ENCODE results near the gene MORN5. TPM values are rescaled to one million over a fixed set of nuclear protein-coding genes. Genes with fewer than 3 reads are reported as not detected.

MORN5 gene
- total and polyA plus RNA-seq, 10 of the 15 experiments (the other 5 are each of a cell fraction or from before 2014, with no cell fraction given) = not detected

- FAIRE-seq (no peak), DNase-seq (ENCODE audit: low read depth, low spot score) (no peak), ATAC-seq (no peak)
- no peaks in the 10 kb centered on the region for H3K27me3 ChIP-seq (replicated peaks in 1 of 2; ENCODE audit: control insufficient read depth in 2 of 2, insufficient read depth in 2 of 2, low read length in 1 of 2)
- no peaks in the 10 kb centered on the region for H3K79me2 ChIP-seq (ENCODE audit: control insufficient read depth, insufficient read depth, low read length)
- ChIA-PET POLR2A (no interaction called here), RAD21 (ENCODE audit: unreplicated experiment) (no interaction called here), SMC1A (ENCODE audit: uncharacterized antibody, unreplicated experiment) (no interaction called here), CTCF (interaction anchor here (1.6 kb wide), 1 partner anchor 13 kb away, joined by 7 read pairs; no protein-coding TSS in a partner anchor)
- in situ Hi-C loops (cut with MboI) (no loop called here), intact Hi-C loops (cut with micrococcal nuclease; ENCODE audit: unreplicated experiment) (no loop called here)
- WGBS (ENCODE audit: insufficient coverage, insufficient replicate concordance, low lambda C conversion rate, missing lambda C conversion rate) = 13% methylated on average over 6 of the region's 6 CpGs
- H3K9ac ChIP-seq (ENCODE audit: control insufficient read depth, insufficient read depth, low read length) = no peak overlapping the region
- H3K4me3 ChIP-seq = no peak overlapping the region
- H4K20me1 ChIP-seq (ENCODE audit: control insufficient read depth, insufficient read depth) = no peaks in the 10 kb centered on the region
- H2AFZ ChIP-seq (ENCODE audit: control insufficient read depth, low read depth, low read length) = no peak overlapping the region
- H3K36me3 ChIP-seq (ENCODE audit: control insufficient read depth in 2 of 2, insufficient read depth in 2 of 2, low read length in 1 of 2) = no peaks in the 10 kb centered on the region
- no TSS peak for BruUV-seq (replicated peaks)
- TF ChIP-seq JUNB (IDR thresholded peaks at IDR 0.05) (no peak), RELA (IDR thresholded peaks at IDR 0.05; ENCODE audit: borderline replicate concordance, partially characterized antibody) (no peak), ATF2 (IDR thresholded peaks at IDR 0.05; ENCODE audit: low read length) (no peak), SMC3 (IDR thresholded peaks at IDR 0.05; ENCODE audit: borderline replicate concordance, low read length) (no peak), SP1 (IDR thresholded peaks at IDR 0.05; ENCODE audit: low read depth, low read length) (no peak), MYC (IDR thresholded peaks at IDR 0.05; ENCODE audit: insufficient read depth, insufficient read length, insufficient replicate concordance, low read length, severe bottlenecking) (no peak), POLR2AphosphoS5 (IDR thresholded peaks at IDR 0.05; ENCODE audit: low read length) (no peak), SUZ12 (IDR thresholded peaks at IDR 0.05; ENCODE audit: unreplicated experiment) (no peak), FOXK2 (IDR thresholded peaks at IDR 0.05) (no peak), PKNOX1 (IDR thresholded peaks at IDR 0.05) (no peak), ZSCAN29 (IDR thresholded peaks at IDR 0.05) (no peak), SMAD5 (IDR thresholded peaks at IDR 0.05; ENCODE audit: low read depth) (no peak), DPF2 (IDR thresholded peaks at IDR 0.05) (no peak)
- TF ChIP-seq, protein P1, sequence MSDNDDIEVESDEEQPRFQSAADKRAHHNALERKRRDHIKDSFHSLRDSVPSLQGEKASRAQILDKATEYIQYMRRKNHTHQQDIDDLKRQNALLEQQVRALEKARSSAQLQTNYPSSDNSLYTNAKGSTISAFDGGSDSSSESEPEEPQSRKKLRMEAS (IDR thresholded peaks at IDR 0.05; ENCODE audit: low read depth, low read length) = no peak
- TF ChIP-seq, protein P2, sequence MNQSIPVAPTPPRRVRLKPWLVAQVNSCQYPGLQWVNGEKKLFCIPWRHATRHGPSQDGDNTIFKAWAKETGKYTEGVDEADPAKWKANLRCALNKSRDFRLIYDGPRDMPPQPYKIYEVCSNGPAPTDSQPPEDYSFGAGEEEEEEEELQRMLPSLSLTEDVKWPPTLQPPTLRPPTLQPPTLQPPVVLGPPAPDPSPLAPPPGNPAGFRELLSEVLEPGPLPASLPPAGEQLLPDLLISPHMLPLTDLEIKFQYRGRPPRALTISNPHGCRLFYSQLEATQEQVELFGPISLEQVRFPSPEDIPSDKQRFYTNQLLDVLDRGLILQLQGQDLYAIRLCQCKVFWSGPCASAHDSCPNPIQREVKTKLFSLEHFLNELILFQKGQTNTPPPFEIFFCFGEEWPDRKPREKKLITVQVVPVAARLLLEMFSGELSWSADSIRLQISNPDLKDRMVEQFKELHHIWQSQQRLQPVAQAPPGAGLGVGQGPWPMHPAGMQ (IDR thresholded peaks at IDR 0.05; ENCODE audit: borderline replicate concordance) = no peak
- TF ChIP-seq, protein P3, sequence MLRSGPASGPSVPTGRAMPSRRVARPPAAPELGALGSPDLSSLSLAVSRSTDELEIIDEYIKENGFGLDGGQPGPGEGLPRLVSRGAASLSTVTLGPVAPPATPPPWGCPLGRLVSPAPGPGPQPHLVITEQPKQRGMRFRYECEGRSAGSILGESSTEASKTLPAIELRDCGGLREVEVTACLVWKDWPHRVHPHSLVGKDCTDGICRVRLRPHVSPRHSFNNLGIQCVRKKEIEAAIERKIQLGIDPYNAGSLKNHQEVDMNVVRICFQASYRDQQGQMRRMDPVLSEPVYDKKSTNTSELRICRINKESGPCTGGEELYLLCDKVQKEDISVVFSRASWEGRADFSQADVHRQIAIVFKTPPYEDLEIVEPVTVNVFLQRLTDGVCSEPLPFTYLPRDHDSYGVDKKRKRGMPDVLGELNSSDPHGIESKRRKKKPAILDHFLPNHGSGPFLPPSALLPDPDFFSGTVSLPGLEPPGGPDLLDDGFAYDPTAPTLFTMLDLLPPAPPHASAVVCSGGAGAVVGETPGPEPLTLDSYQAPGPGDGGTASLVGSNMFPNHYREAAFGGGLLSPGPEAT (IDR thresholded peaks at IDR 0.05; ENCODE audit: low read depth) = no peak
- no peaks in the 10 kb centered on the region; the same call in 1 of the 3 replicates for H3K9me3 ChIP-seq (replicated peaks; ENCODE audit: control insufficient read depth, insufficient read depth, low read length)
- no peak overlapping the region for H3K27ac ChIP-seq (ENCODE audit: control insufficient read depth, insufficient read depth)
- no peaks in the 10 kb centered on the region for H3K4me1 ChIP-seq (ENCODE audit: control insufficient read depth, insufficient read depth, low read length)
- no peak overlapping the region for H3K4me2 ChIP-seq (ENCODE audit: control insufficient read depth, insufficient read depth)
Measured at GRCh38 chr9:122112238-122112637, 47.5 kb upstream of the MORN5 start.

All from GM12878 (cell line).